NCI-H2029 (cell line): ENCODE measurements around the gene CES3.
"Not testable (repeated sequence)": the region's sequence is repeated elsewhere in the genome, so short reads cannot be mapped to it uniquely, and the experiment has no call there.

Experiments
- DNase-seq: peaks from one replicate; lab custom pipeline; 2025; lab: John Stamatoyannopoulos, UW

Gene CES3

DNA sequence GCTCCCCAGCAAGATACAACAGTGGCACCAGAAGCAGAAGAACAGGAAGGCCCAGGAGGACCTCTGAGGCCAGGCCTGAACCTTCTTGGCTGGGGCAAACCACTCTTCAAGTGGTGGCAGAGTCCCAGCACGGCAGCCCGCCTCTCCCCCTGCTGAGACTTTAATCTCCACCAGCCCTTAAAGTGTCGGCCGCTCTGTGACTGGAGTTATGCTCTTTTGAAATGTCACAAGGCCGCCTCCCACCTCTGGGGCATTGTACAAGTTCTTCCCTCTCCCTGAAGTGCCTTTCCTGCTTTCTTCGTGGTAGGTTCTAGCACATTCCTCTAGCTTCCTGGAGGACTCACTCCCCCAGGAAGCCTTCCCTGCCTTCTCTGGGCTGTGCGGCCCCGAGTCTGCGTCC is 11.9 kb downstream of the CES3 start:
- DNase-seq: no peak

DNA sequence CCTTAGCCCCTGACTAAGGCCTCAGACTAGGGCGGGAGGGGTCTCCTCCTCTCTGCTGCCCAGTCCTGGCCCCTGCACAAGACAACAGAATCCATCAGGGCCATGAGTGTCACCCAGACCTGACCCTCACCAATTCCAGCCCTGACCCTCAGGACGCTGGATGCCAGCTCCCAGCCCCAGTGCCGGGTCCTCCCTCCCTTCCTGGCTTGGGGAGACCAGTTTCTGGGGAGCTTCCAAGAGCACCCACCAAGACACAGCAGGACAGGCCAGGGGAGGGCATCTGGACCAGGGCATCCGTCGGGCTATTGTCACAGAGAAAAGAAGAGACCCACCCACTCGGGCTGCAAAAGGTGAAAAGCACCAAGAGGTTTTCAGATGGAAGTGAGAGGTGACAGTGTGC is 12.7 kb downstream of the CES3 start:
- no peak for DNase-seq

- not testable (repeated sequence) for DNase-seq
Measured at GRCh38 chr16:66974156-66974931, 13.3 kb downstream of the CES3 start.

DNA sequence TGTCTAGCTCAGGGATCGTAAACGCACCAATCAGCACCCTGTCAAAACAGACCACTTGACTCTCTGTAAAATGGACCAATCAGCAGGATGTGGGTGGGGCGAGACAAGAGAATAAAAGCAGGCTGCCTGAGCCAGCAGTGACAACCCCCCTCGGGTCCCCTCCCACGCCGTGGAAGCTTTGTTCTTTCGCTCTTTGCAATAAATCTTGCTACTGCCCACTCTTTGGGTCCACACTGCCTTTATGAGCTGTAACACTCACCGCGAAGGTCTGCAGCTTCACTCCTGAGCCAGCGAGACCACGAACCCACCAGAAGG is 13.8 kb downstream of the CES3 start:
- peak; percentile 33 for DNase-seq

GRCh38 chr16:66975302-66975893 is 14.3 kb downstream of the CES3 start:
- DNase-seq: no peak

GRCh38 chr16:66976746-66977145 is 15.7 kb downstream of the CES3 start:
- no peak for DNase-seq

DNA sequence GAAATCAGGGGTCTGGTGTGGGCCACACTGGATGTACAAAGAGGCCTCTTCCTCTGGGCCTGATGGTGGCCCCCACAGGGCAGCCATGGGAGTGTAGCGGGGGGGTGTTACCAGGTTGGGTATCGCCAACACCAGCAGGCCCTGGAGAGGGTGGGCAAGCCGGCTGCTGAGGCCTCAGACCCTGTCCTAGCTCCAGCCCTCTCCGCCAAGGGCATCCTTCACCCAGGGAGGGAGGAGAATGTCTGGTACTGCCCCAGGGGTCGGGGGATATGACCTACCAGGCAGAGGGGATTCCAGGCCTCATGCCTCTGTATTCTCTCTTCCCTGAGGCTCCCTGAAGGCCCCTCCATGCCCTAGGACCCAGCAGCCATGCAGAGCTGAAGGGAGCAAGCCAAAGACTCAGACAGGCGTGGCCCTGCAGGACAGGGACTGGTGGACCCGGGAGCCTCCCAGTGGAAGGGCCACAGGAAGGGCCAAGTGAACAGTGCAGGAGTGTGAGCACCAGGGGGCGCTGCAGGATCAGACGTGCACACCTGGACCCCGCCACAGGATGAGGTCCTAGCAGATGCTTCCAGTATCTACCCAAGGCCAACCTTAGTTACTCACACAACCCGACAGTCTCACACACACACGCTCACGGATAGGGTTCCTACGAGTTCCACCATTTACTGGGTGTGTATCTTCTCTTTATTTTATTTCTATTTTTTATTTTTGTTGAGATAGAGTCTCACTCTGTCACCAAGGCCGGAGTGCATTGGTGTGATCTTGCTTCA is 16.5 kb downstream of the CES3 start:
- DNase-seq: peak; percentile 34

- DNase-seq: no peak
Measured at GRCh38 chr16:66979011-66979717, 18.1 kb downstream of the CES3 start.

GRCh38 chr16:66983033-66983432 is 22.0 kb downstream of the CES3 start:
- no peak for DNase-seq

DNA sequence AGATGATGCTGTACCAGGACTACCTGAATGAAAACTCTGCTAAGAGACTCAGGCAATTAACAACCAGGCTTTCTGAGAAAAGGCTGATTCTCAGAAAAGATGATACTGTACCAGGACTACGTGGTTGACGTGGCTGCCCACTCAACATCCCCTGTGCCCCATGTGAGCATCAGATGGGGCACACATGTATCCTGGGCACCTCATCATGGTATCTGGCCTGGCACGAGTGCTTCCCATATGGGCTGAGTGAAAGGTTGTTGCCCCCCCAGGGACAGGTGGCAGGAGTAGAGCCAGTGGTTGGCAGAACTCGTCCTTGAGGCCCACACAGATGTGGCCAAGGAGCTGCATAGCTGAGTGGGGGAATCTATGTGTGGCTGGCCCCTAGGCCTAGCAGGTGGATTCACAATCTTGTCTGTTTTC is 23.8 kb downstream of the CES3 start:
- no peak for DNase-seq

DNA sequence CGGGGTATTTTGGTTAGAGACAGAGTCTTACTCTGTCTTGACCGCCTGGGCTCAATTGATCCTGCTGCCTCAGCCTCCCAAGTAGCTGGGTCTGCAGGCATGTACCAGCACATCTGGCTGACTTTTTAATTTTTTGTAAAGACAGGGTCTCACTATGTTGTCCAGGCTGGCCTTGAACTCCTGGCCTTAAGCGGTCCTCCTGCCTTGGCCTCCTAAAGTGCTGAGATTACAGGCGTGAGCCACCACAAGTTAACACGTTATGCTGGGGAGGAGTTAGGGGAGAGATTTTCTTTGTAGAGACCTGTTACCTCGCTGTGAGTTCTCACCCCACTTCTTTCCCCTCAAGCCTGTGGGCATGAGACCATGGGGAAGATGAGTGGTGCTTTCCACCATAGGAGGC is 25.5 kb downstream of the CES3 start:
- no peak for DNase-seq

DNA sequence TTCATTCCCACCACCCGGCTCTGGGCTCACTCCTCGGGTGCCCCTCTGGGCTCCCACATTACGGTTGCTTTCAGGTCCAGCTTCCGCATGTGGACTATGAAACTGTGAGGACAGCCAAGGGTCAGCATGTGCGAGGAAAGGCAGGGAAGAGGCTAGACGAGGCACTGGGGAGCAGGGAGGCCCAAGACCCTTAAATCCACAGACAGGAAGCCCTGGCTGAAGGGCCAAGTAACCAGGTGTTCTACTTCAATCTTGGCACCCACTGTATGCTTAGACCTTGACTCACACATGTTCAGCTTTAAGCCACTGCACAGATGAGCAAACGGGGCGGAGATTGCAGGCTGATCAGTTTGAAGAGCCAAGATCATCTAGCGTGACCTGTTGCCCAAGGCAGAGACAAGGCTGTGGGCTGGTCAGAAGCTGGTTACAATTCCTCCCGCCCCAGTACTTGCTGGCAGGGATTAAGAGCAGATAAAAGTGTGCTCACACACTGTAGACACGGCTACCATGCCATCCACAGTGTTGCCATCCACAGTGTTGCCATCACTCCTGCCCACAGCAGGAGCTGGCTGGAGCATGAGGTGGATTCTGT is 27.2 kb downstream of the CES3 start, which contains the start of gene CES4A:
Gene CES4A (plus strand): TSS at position 393 of the 592 bp plus-strand sequence. CDS start 184 bp downstream, at position 577.
- no peak for DNase-seq

GRCh38 chr16:66991545-66992077 is 30.5 kb downstream of the CES3 start:
- no peak for DNase-seq

DNA sequence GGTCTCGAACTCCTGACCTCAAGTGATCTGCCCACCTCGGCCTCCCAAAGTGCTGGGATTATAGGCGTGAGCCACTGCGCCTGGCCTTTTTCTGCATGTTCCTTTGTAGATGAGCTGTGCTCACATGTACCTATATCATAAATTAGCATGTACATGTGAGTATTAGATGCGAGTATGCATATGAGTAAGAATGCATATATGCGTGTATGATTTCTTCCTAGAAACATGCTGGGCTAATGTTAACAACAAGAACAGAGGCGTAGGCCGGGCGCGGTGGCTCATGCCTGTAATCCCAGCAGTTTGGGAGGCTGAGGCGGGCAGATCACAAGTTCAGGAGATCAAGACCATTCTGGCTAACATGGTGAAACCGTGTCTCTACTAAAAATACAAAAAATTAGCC is 32.5 kb downstream of the CES3 start:
- not testable (repeated sequence) for DNase-seq

DNA sequence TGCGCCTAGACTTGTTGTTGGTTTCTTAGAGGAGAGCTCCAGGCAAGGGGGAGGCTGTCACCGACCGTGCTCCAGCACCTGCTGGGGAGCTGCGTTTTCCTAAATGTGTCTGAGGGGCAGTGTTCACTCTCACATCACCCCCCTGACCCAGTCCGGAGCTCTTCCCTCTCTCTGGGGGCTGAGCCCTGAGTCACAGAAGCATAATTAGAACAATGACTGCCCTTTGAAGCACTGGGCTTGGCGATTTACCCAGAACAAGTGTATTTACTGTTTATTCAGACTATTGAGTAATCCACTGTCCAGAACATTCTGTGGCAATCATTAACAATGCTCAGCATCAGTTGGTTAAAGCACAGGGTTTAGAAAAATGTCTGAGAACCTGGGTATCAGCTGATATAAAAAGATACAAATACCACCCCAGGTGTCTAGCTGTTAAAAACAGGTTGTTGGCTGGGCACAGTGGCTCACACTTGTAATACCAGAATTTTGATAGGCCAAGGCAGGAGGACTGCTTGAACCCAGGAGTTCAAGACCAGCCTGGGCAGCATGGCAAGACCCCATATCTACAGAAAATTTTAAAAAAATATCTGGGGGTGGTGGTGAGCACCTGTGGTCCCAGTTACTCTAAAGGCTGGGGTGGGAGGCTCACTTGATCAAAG is 35.4 kb downstream of the CES3 start:
- no peak for DNase-seq

DNA sequence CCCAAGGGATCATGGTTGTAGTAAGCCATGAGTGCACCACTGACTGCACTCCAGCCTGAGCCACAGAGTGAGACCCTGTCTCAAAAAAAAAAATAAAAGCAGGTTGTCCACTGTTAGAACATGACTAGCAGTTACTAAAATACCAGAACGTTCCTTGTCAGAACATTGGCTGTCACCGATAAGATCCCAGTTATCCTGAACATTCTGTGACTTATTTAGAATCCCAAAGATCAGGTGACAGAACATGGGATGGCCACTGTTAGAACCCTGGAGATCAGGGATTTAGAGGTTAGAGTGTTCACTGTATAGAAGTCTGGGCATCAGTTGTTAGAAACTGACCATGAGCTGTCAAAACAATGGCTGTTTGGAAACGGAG is 35.9 kb downstream of the CES3 start:
- DNase-seq: no peak

- DNase-seq: peak; percentile 21
Measured at GRCh38 chr16:67000384-67001351, 39.6 kb downstream of the CES3 start.

DNA sequence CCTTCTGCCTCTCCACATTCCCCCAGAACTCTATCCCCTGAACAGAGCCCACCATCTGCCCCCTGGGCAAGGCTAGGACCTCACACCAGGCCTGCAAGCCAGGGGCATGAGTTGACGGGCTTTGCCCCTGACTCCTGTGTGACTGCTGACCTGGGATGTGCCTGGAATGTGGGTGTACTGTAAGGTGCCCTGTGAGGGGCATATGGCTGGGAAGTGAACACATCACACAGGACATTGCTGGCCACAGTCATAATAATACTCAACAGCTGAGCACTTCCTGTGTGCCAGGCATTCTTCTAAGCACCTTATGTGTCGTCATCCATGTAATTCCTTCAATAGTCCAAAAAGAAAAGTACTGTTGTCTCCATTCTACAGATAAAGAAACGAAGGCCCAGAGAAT is 40.7 kb downstream of the CES3 start:
- DNase-seq: no peak

DNA sequence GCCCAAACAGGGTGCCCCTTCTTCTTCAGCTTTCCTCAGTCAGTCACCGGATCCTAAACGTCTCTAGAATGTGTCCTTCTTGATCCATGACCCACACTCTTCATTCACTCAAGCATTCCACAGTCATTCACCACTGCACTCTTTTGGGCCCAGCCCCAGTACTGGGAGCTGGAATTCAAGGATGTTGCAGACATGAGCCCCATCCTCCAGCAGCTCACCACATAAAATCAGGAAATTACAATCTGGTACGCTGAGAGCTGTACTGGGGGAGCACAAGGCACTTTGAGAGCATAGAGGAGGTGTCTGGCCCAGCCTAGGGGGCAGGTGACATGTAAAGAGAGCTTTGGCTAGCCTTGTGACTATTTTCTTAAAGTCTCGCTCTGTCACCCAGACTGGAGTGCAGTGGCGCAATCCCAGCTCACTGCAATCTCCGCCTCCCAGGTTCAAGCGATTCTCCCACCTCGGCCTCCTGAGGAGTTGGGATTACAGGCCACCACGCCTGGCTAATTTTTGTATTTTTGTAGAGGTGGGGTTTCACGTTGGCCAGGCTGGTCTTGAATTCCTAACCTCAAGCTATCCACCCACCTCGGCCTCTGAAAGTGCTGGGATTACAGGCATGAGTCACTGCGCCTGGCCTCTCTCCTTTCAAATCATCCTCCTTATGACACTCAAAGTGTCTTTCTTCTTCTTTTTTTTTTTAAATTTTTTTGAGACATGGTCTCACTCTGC is 46.0 kb downstream of the CES3 start:
- DNase-seq: no peak
